NCI-H82 treated with DMSO at 0.1 percent for 48 hours (cell line): ENCODE measurements around the gene MYBPC3.
"Not testable (repeated sequence)": the region's sequence is repeated elsewhere in the genome, so short reads cannot be mapped to it uniquely, and the experiment has no call there.

Experiments
- DNase-seq: peaks from one replicate; lab custom pipeline; 2025; ENCODE audit not compliant: unreplicated experiment; lab: John Stamatoyannopoulos, UW

MYBPC3 gene

DNA sequence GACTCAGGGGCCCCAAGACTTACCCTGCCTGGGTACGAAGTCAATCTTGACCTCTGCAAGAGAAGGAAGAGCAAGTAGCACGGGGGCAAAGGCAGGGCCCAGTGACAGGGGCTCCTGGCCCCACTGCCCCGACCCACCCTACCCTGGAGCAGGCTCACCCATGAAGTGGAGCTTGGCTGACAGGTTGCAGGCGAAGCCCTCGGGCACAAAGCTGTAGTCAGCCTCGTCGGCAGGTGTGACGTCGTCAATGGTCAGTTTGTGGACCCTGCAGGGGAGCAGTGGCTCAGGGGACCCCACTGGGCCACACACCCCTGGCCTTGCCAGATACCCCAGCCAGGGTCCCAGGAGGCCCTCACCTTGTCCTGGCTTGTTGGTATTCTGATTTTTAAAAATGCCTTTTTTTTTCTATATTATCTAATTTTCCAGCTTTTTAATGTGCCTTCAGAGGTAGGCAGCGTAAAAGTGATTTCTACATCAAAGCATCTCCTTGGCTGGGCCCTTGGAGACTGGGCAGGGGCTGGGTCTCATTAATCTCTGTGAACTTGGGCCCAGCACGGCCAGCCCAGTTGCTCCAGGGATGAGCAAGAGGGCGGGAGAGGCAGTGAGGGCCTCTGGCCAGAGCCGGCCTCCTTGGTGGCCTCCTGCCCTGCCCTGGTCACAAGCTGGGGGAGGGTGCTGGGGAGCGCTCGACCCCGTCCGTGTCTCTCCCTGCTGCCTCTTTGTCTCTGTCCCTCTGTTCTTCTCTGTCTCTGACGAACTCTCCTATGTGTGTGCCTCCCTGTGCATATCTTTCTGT lies 11.3 kb downstream of the MYBPC3 start:
- DNase-seq = no peak

- no peak for DNase-seq
These were observed 12.5 kb downstream of the MYBPC3 start for GRCh38 chr11:47340010-47340409.

GRCh38 chr11:47338396-47339241 lies 13.9 kb downstream of the MYBPC3 start:
- DNase-seq = no peak

DNA sequence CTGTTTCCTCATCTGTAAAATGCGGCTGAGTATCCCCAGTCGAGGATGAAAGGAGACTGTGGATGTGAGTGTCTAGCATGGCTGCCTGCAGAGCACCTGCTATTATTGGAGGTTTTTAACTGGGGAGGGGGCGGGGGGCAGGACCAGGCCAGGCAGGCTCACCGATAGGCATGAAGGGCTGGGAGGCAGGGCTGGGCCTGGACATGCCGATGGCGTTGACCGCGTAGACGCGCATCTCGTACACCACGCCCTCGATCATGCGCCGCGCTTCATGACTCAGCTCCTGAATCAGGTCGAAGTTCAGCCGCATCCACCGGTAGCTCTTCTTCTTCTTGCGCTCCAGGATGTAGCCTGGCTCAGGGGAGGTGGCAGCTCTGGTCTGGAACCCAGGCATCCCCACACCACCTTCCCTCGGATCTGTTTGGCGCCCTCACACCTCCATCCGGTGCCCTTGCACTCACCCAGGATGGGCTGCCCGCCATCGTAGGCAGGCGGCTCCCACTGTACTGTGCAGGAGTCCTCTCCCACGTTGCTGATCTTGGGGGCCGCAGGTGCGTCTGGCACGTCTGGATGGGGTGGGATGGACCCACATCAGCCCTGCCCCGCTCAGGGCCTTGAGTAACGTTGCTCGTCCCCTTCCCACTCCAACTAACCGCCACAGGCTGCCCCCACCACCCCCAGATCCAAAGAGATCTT lies 15.1 kb downstream of the MYBPC3 start:
- no peak for DNase-seq

- no peak for DNase-seq
These were observed 15.9 kb downstream of the MYBPC3 start for GRCh38 chr11:47336595-47336994.

GRCh38 chr11:47335733-47336132 lies 16.8 kb downstream of the MYBPC3 start:
- DNase-seq = no peak

DNA sequence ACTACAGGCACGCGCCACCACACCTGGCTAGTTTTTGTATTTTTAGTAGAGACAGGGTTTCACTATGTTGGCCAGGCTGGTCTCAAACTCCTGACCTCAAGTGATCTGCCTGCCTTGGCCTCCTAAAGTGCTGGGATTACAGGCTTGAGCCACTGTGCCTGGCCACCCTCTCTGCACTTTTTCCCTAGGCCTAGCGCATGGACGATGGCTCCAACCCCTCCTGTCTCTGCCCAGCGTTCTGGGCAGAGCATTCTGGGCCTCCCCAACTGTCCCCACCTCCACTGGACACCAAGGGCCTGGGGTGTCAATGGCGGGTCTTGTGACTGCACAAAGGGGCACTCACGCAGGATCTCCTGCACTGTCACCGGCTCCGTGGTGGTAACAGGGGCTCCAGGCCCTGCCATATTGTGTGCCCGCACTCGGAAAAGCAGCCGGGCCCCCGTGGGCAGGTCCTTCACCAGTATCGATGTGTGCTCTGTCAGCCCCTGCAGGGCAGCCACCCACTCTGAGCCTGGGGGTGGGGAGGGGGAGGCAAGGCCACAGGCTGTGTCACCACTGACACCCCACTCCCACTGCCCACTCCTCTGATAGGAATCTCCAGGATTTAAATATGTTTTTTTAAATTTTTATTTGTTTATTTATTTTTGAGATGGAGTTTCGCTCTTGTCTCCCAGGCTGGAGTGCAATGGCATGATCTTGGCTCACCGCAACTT lies 17.6 kb downstream of the MYBPC3 start:
- DNase-seq = not testable (repeated sequence)

DNA sequence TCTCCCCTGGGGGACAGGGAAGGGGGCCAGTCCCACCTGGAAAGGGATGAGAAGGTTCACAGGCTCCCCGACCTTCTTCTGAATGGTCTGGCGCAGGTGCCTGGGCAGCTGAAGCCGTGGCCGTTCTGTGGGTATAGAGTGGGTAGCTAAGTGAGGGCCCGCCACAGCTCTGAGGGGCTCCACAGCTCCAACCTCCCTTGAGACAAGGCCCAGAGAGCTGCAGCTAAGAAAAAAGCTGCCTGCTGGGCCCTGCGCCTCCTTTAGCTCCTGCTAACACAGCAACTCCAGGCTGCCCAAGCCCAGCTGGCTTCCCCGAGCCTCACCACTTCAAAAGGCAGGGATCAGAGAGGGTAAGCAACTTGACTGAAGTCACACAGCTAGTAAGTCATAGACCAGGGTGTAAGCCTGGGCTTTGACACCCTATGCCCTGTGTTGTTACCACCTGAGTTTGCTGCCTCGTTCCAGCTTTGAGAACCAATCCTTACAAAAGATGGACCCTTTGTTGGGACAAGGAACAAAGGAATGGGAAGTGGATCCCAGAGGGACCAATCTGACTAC lies 18.5 kb downstream of the MYBPC3 start:
- no peak for DNase-seq

DNA sequence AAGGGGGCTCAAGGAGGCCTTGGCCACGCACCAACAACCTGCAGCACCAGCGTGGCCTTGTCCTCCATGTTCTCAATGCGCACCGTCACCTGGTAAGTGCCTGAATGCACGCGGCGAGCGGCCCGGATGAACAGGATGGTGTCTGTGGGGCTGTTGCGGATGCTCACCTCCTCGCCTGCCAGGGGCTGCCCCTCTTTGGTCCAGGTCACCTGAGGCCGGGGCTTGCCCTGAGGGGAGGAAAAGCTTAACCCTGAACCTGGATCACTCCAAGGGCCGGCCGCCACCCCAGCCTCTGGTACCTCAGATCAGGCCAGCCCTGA lies 19.0 kb downstream of the MYBPC3 start:
- no peak for DNase-seq

GRCh38 chr11:47332791-47333525 lies 19.5 kb downstream of the MYBPC3 start:
- DNase-seq = no peak

- no peak for DNase-seq
These were observed 20.2 kb downstream of the MYBPC3 start for GRCh38 chr11:47332303-47332711.

GRCh38 chr11:47331454-47332302 lies 20.8 kb downstream of the MYBPC3 start:
- DNase-seq = no peak

DNA sequence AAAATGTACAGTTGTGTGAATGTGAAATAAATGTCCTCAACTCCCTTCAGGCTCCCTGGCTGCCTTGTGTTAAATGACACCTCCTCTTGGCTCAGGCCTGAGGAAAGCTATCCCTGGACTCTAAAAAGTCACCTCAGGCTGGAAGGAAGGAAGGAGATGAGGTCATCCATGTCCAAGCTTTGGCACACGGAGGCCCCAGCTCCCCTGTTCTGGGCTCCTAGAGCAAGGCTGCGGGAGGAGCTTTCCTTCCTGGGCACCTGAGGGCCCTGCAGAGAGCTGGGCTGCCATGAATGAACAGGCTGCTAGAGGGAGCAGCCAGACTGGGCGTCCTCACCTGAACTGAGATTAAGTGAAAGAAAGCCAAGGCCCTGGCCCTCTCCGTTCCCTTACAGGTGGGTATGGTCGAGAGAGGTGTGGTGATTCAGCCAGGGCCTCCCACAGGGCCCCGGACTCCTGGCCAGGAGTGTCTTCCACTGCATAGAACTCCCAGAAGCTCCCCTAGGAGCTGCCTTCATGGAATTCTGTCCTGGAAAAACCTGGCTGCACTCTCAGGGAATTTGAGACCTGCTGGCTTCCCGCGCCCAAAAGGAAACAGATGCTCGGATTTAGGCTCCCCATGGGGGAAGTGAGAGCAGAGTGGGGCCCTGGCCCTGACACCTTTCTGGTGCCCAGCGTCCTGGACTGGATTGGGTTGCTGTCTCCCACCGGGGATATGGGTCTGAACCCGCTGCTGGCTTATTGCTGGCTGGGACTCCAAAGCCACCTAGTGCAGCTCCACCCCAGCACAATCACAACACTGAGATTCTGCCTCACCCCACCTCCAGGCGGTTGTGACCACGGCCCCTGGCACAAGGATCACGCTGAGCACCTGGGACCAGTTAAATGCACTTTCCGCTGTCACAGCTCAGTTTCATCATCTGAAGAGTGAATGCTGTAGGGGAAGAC lies 22.2 kb downstream of the MYBPC3 start:
- no peak for DNase-seq

DNA sequence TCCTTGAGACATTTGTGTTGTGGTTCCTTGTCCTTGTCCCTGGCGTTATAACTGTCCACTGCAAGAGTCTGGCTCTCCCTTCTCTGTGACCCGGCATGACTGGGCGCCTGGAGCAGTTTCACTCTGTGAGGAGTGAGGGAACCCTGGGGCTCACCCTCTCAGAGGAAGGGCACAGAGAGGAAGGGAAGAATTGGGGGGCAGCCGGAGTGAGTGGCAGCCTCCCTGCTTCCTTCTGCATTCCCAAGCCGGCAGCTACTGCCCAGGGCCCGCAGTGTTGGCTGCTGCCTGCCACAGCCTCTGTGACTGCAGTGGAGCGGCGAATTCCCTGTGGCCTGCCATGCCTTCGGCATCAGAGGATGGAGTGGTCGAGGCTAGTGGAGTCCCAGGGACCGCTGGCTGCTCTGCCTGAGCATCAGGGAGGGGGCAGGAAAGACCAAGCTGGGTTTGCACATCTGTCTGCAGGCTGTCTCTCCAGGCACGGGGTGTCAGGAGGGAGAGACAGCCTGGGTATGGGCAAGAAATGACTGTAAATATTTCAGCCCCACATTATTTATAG lies 23.0 kb downstream of the MYBPC3 start:
- no peak for DNase-seq

GRCh38 chr11:47328449-47329390 lies 23.8 kb downstream of the MYBPC3 start:
- no peak for DNase-seq

DNA sequence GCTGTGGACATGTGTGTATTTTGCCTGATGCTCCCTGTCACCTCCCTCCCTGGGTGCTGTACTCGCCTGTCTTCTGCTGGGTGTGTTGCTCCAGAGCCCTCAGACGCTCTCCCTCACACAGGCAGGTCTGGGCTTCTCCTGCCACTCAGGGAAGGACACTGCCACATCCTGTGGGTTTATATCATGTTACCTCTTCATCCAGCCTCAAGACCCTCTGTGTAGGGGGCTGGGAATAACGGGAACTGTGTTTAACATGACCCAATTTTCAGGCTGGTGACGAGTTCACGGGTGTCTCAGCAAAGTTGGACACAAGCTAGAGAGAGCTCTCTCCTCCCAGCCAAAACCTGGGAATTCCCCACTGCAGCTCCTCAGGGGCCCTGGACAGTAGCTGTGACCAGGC lies 24.6 kb downstream of the MYBPC3 start:
- no peak for DNase-seq

DNA sequence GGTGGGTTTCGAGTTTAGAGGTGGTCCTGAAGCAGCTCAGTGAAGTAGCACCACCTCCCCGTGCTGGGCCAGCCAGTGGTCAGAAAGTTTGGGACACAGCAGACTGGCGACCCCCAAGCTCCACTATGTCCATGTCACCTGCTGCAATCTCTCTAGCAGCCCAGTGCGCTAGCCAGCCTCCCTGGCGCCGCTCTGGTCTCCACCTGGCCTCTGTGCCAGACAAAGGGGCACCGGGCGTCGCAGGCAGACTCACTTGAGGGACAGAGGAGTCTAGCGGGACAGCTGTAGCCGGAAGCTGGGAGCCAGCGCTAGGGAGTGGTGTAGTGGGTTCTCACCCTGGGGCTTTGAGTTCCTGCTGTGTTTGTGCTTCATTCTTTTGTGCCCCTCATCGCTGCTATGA lies 25.5 kb downstream of the MYBPC3 start:
- no peak for DNase-seq
